ENCODE data around the gene BHLHA15.

Gene BHLHA15

DNA sequence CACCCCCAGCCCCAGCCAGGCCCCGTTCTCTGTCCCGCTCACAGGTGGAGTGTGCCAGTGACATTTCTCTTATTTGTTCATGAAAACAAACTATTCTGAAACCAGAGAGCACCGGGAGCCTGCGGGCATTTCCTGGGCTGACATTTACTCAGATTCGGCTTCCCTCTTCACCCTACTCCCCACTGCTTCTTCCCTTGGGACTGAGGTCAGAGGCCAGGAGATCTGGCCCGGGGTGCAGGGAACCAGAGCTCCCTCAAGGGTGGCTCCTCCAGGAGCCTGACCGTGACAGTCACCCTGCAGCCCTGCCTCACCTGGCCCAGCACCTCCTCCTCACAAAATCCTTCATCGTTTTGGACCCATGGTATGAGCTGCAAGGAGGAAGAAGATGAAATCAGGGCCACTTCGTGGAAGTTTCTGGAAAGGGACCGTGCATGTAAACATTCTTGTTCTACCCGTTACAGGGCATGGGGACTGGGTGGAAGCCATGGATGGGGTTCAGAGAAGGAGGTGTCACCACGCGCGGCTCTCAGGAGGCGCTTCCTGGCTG is 12.2 kb downstream of the BHLHA15 start:
- H3K9ac ChIP-seq (ENCODE audit: low read length) = no peak overlapping the region
- no peaks in the 10 kb centered on the region for H3K27me3 ChIP-seq (ENCODE audit: control insufficient read depth, insufficient read depth, low read length)
- H3K36me3 ChIP-seq (ENCODE audit: control insufficient read depth, low read depth, low read length) = no peaks in the 10 kb centered on the region
- no peaks in the 10 kb centered on the region for H3K4me1 ChIP-seq (ENCODE audit: control insufficient read depth, low read depth, low read length)
- no peak overlapping the region for H3K27ac ChIP-seq (ENCODE audit: low read length)
- no peak overlapping the region for H3K4me3 ChIP-seq (ENCODE audit: low read length)
- no peaks in the 10 kb centered on the region for H3K9me3 ChIP-seq (ENCODE audit: control insufficient read depth, low read depth, low read length)

DNA sequence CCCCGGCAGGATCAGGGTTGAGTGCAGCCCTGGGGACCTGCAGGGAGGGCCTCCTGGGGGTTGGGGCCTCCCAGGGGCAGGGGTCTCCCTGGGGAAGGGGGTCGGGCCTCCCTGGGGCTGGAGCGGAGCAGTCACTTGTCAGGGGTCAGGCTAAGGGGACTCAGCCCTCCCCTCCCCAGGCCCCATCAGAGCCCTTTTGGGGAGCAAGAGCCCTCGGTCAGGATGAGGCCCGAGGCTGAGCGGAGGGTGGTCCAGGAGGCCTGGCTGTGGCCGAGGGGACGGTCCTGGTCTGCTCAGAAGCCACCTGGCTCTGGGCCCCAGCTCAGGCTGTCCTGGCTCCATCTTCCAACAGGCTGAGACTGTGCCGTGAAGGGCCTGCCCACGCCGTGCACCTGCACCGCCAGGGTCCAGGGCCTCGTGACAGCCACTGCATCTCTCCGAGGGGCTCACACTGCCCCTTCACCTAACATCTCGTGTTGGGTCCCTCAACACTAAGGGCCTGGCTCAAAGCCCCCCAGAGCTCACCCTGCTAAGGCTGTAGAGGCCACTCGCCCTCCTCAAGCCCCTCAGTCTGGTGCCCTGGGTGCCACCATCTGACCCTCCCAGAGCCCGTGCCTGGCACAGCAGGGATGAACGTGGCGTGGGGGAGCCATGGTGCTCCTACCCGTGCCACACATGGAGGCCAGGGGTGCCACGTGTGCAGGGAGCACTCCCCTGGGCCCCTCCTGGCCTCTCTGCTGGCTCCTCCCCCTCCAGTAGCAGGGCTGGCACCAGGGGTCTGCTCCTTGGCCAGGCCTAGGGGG is 12.9 kb downstream of the BHLHA15 start:
- Histone ChIP-seq H3K4me1 (ENCODE audit: control insufficient read depth, low read depth, low read length) (no peaks in the 10 kb centered on the region), H3K9ac (ENCODE audit: low read length) (no peak overlapping the region), H3K4me3 (ENCODE audit: low read length) (no peak overlapping the region), H3K9me3 (ENCODE audit: control insufficient read depth, low read depth, low read length) (no peaks in the 10 kb centered on the region), H3K27ac (ENCODE audit: low read length) (no peak overlapping the region), H3K27me3 (ENCODE audit: control insufficient read depth, insufficient read depth, low read length) (no peaks in the 10 kb centered on the region), H3K36me3 (ENCODE audit: control insufficient read depth, low read depth, low read length) (no peaks in the 10 kb centered on the region)

DNA sequence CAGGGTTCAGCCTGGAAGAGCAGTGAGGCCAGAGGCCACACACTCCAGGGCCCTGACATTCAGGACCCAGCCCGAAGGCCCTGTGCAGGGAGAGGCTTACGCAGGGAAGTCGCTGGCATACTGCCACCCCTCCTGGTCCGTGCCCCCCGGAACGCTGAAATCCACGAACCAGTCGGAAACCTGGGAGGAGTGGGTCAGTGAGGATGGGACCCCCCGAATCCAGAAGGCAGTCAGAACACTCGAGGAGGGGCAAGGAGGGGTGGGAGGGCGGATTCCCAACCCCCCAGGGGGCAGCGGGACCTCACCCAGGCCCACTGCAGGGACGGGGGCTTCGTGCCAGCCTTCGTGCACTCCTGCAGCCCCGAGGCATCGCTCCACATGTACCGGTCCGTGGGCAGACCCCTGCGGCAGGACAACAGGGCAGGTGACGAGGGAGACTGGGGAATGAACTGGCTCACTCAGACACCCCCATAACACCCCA is 13.5 kb downstream of the BHLHA15 start:
- Histone ChIP-seq H3K4me3 (ENCODE audit: low read length) (no peak overlapping the region), H3K9me3 (ENCODE audit: control insufficient read depth, low read depth, low read length) (no peaks in the 10 kb centered on the region), H3K27ac (ENCODE audit: low read length) (no peak overlapping the region), H3K4me1 (ENCODE audit: control insufficient read depth, low read depth, low read length) (no peaks in the 10 kb centered on the region), H3K36me3 (ENCODE audit: control insufficient read depth, low read depth, low read length) (no peaks in the 10 kb centered on the region), H3K9ac (ENCODE audit: low read length) (no peak overlapping the region), H3K27me3 (ENCODE audit: control insufficient read depth, insufficient read depth, low read length) (no peaks in the 10 kb centered on the region)

DNA sequence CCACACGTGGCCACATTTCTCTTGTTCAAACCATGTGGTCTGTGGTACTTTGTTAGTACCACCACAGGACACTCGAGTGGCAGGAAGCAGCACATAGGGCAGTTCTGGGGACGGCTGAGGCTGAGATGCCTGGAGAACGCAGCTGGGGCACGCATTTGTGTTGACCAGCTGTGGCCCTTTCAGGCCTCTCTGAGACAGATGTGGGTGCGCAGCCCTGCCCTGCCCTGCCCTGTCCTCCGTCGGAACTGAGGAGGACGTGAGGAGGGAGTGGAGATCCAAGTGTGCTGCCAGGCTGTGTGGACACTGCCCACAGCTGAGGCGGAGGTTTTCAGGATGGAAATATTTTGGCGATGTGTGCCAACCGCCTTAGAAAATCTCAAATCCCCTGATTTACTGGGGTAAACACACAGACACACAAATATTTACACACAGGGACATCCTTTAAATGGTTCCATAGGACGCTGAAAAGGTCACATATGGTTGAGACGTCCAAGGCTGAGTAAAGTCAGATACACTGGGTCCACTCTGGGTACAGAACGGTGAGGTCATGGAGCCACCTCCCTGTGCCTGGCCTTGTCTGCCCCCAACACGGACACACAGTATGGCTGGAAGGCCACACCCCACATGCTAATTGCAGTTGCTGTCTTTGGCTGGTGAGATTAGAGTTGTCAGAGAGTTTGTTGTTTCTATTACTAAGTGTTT is 14.8 kb downstream of the BHLHA15 start:
- Histone ChIP-seq H3K27ac (ENCODE audit: low read length) (no peak overlapping the region), H3K9ac (ENCODE audit: low read length) (no peak overlapping the region), H3K4me3 (ENCODE audit: low read length) (no peak overlapping the region), H3K27me3 (ENCODE audit: control insufficient read depth, insufficient read depth, low read length) (no peaks in the 10 kb centered on the region), H3K9me3 (ENCODE audit: control insufficient read depth, low read depth, low read length) (no peaks in the 10 kb centered on the region), H3K4me1 (ENCODE audit: control insufficient read depth, low read depth, low read length) (no peaks in the 10 kb centered on the region), H3K36me3 (ENCODE audit: control insufficient read depth, low read depth, low read length) (no peaks in the 10 kb centered on the region)

DNA sequence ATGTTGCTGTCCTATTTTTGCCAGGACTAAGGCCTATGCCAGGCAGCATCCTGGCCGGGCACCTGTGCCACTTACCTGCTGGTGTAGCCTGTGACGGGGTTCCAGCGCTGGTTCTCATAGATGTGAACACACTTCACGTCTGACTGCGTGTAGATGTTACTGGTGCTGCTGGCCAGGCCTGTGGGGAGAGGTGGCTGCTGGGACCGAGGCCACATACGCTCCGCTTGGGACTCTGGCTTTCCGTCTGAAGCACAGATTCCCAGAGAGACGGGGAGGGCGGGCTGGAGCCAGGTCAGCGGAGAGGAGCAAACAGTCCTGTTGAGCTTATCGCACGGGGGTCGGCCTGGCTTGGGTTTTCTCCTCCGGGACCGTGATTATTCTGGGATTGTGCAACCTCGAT is 16.7 kb downstream of the BHLHA15 start:
- no peak overlapping the region for H3K4me3 ChIP-seq (ENCODE audit: low read length)
- no peak overlapping the region for H3K27ac ChIP-seq (ENCODE audit: low read length)
- no peak overlapping the region for H3K9ac ChIP-seq (ENCODE audit: low read length)
- H3K4me1 ChIP-seq (ENCODE audit: control insufficient read depth, low read depth, low read length) = no peaks in the 10 kb centered on the region
- no peaks in the 10 kb centered on the region for H3K9me3 ChIP-seq (ENCODE audit: control insufficient read depth, low read depth, low read length)
- H3K36me3 ChIP-seq (ENCODE audit: control insufficient read depth, low read depth, low read length) = no peaks in the 10 kb centered on the region
- no peaks in the 10 kb centered on the region for H3K27me3 ChIP-seq (ENCODE audit: control insufficient read depth, insufficient read depth, low read length)

DNA sequence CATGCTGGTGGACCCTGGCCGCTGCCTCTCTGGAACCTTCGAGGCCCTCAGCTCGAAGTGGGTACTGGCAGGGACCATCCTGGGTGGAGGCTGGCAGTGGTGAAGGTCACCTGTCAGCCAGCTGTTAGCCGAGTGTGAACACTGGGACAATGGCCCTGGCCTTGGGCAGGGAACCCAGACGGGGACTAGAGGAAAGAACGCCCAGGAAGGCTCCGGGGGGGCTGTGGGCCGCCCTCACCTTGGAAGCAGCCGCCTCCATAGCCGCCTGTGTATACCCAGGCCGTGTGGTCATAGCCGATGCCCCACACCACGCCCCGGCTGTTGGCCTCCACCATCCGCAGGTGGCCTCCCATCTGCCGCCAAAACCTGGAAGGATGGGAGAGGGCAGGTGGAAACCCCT is 17.6 kb downstream of the BHLHA15 start:
- no peaks in the 10 kb centered on the region for H3K4me1 ChIP-seq (ENCODE audit: control insufficient read depth, low read depth, low read length)
- no peaks in the 10 kb centered on the region for H3K27me3 ChIP-seq (ENCODE audit: control insufficient read depth, insufficient read depth, low read length)
- no peaks in the 10 kb centered on the region for H3K36me3 ChIP-seq (ENCODE audit: control insufficient read depth, low read depth, low read length)
- no peak overlapping the region for H3K9ac ChIP-seq (ENCODE audit: low read length)
- H3K27ac ChIP-seq (ENCODE audit: low read length) = no peak overlapping the region
- H3K4me3 ChIP-seq (ENCODE audit: low read length) = no peak overlapping the region
- H3K9me3 ChIP-seq (ENCODE audit: control insufficient read depth, low read depth, low read length) = no peaks in the 10 kb centered on the region

DNA sequence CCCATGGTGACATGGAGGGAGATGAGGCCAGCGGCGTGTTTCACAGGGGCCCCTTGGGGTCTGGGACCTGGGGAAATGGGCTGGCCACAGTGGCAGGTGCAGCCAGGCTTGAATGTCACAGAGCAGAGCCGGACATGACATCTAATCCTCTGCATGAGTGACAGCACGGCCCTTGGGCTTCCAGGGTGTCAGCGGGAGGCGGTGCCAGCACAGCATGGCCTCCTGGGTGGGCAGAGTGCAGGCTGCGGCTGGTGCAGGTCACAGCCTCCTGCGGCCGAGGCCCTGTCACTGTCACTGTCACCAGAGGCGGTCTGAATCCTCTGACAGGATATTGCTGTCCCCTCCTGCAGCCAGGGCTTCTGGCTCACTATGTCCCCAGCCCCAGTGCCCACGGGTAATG is 18.2 kb downstream of the BHLHA15 start:
- Histone ChIP-seq H3K4me3 (ENCODE audit: low read length) (no peak overlapping the region), H3K4me1 (ENCODE audit: control insufficient read depth, low read depth, low read length) (no peaks in the 10 kb centered on the region), H3K9ac (ENCODE audit: low read length) (no peak overlapping the region), H3K36me3 (ENCODE audit: control insufficient read depth, low read depth, low read length) (no peaks in the 10 kb centered on the region), H3K27ac (ENCODE audit: low read length) (no peak overlapping the region), H3K27me3 (ENCODE audit: control insufficient read depth, insufficient read depth, low read length) (no peaks in the 10 kb centered on the region), H3K9me3 (ENCODE audit: control insufficient read depth, low read depth, low read length) (no peaks in the 10 kb centered on the region)

DNA sequence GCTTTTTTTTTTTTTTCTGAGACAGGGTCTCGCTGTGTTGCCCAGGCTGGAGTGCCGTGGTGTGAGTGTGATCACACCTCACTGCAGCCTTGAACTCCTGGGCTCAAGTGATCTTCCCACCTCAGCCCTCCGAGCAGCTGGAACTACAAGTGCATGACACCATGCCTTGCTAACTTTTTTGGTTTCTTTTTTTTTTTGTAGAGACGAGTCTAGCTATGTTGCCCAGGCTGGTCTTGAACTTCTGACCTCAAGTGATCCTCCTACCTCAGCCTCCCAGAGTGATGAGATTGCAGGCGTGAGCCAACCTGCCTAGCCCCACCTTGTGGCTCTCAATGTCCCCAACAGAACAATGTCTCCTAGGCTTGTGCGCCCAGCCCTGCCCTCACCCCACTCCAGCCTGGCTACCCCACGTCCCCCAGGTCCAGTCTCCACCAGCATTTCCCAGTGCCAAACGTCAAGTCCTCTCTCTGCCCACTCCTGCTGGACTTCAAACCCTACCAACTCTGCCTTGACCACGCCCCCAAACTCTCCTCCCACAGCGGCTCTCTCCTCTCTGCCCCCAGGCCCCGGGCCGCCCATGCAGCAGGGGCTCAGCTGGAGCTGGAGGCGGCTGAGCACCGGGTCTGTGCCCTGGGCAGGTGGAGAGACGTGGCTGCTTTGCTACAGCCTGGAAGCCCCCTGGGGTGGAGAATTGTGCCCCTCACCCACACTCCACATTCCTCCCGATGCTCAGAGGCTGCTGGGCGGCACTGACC is 18.9 kb downstream of the BHLHA15 start:
- Histone ChIP-seq H3K27ac (ENCODE audit: low read length) (no peak overlapping the region), H3K4me3 (ENCODE audit: low read length) (no peak overlapping the region), H3K4me1 (ENCODE audit: control insufficient read depth, low read depth, low read length) (no peaks in the 10 kb centered on the region), H3K36me3 (ENCODE audit: control insufficient read depth, low read depth, low read length) (no peaks in the 10 kb centered on the region), H3K9me3 (ENCODE audit: control insufficient read depth, low read depth, low read length) (no peaks in the 10 kb centered on the region), H3K9ac (ENCODE audit: low read length) (no peak overlapping the region), H3K27me3 (ENCODE audit: control insufficient read depth, insufficient read depth, low read length) (no peaks in the 10 kb centered on the region)

DNA sequence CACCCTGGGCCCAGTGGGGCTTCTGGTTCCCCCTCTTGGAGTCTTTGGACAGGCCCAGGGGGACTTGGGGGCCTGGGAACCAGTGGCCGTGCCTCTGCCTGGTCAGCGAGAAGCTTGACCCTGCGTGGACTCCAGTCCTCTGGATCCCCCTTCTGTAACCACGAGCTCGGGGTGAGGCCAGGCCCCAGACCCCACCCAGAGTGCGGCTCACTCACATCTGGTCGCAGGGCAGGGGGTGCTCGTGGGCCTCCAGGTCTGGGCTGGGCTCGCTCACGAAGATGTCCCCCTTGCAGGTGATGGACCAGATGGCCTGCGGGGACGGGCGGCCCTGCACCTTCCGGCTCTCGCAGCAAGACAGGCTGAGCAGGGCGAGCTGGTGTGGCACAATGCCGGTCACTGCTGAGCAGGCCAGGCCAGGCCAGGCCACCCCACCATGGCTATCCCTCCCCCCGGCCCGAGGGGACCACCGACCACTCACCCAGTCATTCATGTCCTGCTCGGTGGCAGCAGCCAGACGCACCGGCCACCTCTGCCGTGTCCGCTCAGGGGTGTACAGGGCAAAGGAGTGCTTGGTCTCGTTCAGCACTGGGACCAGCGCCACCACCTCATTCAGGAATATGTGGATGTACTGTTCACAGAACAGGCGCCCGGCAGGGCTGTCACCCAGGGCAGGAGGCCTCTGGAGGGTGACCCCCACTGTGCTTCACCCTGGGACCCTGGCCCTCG is 19.7 kb downstream of the BHLHA15 start:
- Histone ChIP-seq H3K4me3 (ENCODE audit: low read length) (no peak overlapping the region), H3K27me3 (ENCODE audit: control insufficient read depth, insufficient read depth, low read length) (no peaks in the 10 kb centered on the region), H3K4me1 (ENCODE audit: control insufficient read depth, low read depth, low read length) (no peaks in the 10 kb centered on the region), H3K27ac (ENCODE audit: low read length) (no peak overlapping the region), H3K9ac (ENCODE audit: low read length) (no peak overlapping the region), H3K36me3 (ENCODE audit: control insufficient read depth, low read depth, low read length) (no peaks in the 10 kb centered on the region), H3K9me3 (ENCODE audit: control insufficient read depth, low read depth, low read length) (no peaks in the 10 kb centered on the region)

DNA sequence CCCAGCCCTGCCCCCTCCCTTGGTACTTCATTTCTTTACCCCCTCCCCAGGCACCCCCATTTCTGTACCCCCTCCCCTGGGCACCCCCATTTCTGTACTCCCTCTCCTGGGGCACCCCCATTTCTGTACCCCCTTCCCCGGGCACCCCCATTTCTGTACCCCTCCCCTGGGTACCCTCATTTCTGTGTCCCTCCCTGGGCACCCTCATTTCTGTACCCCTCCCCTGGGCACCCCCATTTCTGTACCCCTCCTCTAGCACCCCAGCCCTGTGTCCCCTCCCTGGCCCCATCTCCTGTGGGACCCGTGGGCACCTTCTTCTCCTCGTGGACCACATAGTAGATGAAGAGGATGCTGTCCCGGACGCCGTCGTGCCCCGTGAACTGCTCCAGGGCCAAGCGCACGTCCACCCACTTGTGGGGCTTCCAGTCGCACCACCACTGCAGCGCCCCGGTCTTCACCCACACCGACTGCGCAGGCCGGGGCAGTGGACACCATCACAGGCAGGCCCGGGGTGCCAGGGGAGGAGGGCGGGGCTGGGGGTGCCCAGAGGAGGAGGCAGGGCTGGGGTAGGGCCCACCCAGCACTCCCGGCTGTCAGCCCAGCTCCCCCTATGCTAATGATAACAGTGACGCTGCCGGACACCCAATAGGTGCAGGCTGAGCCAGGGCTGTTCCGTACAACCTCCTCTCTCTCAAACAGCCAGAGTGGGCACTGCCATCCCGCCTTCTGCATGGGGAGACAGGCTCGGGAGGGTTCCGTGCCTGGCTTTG is 20.4 kb downstream of the BHLHA15 start:
- Histone ChIP-seq H3K4me1 (ENCODE audit: control insufficient read depth, low read depth, low read length) (no peaks in the 10 kb centered on the region), H3K27me3 (ENCODE audit: control insufficient read depth, insufficient read depth, low read length) (no peaks in the 10 kb centered on the region), H3K27ac (ENCODE audit: low read length) (no peak overlapping the region), H3K9me3 (ENCODE audit: control insufficient read depth, low read depth, low read length) (no peaks in the 10 kb centered on the region), H3K36me3 (ENCODE audit: control insufficient read depth, low read depth, low read length) (no peaks in the 10 kb centered on the region), H3K9ac (ENCODE audit: low read length) (no peak overlapping the region), H3K4me3 (ENCODE audit: low read length) (no peak overlapping the region)

All from iPS-18a (cell line).